Esophagus squamous epithelium (tissue), 5 donors: Measurements from ENCODE around the gene AGAP6. TPM values are rescaled to one million over a fixed set of nuclear protein-coding genes. Genes with fewer than 3 reads are reported as not detected.
"Not testable (repeated sequence)": the region's sequence is repeated elsewhere in the genome, so short reads cannot be mapped to it uniquely, and the experiment has no call there.

Source experiments
- DNase-seq: peaks from one replicate; lab custom pipeline; 2025; lab: John Stamatoyannopoulos, UW
- H3K27ac ChIP-seq, 4 donors: fragments of 200-600 bp; sonication (generic); one replicate each; pipeline ENCODE4 v1.5.1; 2016 to 2019; ENCODE audit warnings: mild to moderate bottlenecking in 1 of 4
- H3K27me3 ChIP-seq, 4 donors: fragments of 200-600 bp; sonication (generic); 1 replicate in 3 of 4; 2 replicates in 1 of 4; pipeline versions ENCODE4 v1.5.1 to v1.6.0; 2017 to 2021; ENCODE audit warnings: antibody characterized with exemption in 1 of 4
- H3K36me3 ChIP-seq, 3 donors: fragments of 200-600 bp; sonication (generic); one replicate each; pipeline ENCODE4 v1.5.1; 2016 to 2019
- H3K4me1 ChIP-seq, 3 donors: fragments of 200-600 bp; sonication (generic); one replicate each; pipeline ENCODE4 v1.5.1; 2017 to 2019
- H3K4me3 ChIP-seq, 4 donors: fragments of 200-600 bp; sonication (generic); 1 replicate in 3 of 4; 2 replicates in 1 of 4; pipeline ENCODE4 v1.5.1; 2016 to 2019; ENCODE audit warnings: mild to moderate bottlenecking in 2 of 4, moderate library complexity in 1 of 4
- H3K9me3 ChIP-seq, 3 donors: fragments of 200-600 bp; sonication (generic); one replicate each; pipeline ENCODE4 v1.5.1; 2016 to 2019
- CTCF ChIP-seq, 6 experiments: fragments of 450-650 bp in 4 of 6; fragments of 200-600 bp in 2 of 6; sonication (generic) in 2 of 6; IDR thresholded peaks; one replicate each; pipeline ENCODE4 v1.5.1; 2016 to 2019; ENCODE audit warnings: antibody characterized with exemption in 6 of 6, mild to moderate bottlenecking in 4 of 6, moderate library complexity in 4 of 6
- POLR2A ChIP-seq, 4 donors: fragments of 450-650 bp; IDR thresholded peaks; one replicate each; pipeline ENCODE4 v1.6.1; 2017; ENCODE audit warnings: antibody characterized with exemption in 4 of 4, mild to moderate bottlenecking in 4 of 4, moderate library complexity in 3 of 4
- WGBS, 2 donors: methylation state at CpG; one replicate each; pipeline ENCODE4 v1.1.5; 2018; 5-methylcytosine and 5-hydroxymethylcytosine counted together
- intact Hi-C: fragments of 100-400 bp; cut with DNase I; formaldehyde crosslinking; loops from one replicate; pipeline ENCODE4 v1.15.0; 2022
- total RNA-seq, 4 donors: library from RNA; depleted of rRNA; stranded (reverse); fragments of >200 nt; gene quantifications; one replicate each; pipeline ENCODE4 v1.1.0, GENCODE V29; 2016
- donor health status: DM: yes; HTN: yes; CAD: no.

Gene AGAP6
- total RNA-seq, 4 donors from 2014 or later: 1.2 to 15.4 (median 7.4) TPM

- Histone ChIP-seq H3K9me3 (no peaks in the 10 kb centered on the region), H3K27ac (no peak overlapping the region), H3K4me3 (no peak overlapping the region), H3K27me3 (peaks cover 0 to 26% (median 0%) of the 10 kb centered on the region in 4 donors), H3K4me1 (peaks cover 0 to 13% (median 0%) of the 10 kb centered on the region in 3 donors), H3K36me3 (no peaks in the 10 kb centered on the region)
- DNase-seq: no peak
- WGBS, 2 donors: no CpG with 5 or more reads among the region's 3 CpGs
- intact Hi-C loops: no loop called here
- no peak for TF ChIP-seq CTCF (IDR thresholded peaks at IDR 0.05)
- no peak for TF ChIP-seq POLR2A (IDR thresholded peaks at IDR 0.05)
Measured at GRCh38 chr10:50021646-50022045, 33.4 kb downstream of the AGAP6 start.

- H3K9me3 ChIP-seq, intact Hi-C loops: not testable (repeated sequence)
- H3K27me3 ChIP-seq: peaks cover 0 to 31% (median 0%) of the 10 kb centered on the region in 4 donors
Measured at GRCh38 chr10:50024716-50025383, 36.6 kb downstream of the AGAP6 start.

GRCh38 chr10:50025627-50026026 lies 37.4 kb downstream of the AGAP6 start:
- H3K4me3 ChIP-seq: no peak overlapping the region
- H3K9me3 ChIP-seq: no peaks in the 10 kb centered on the region
- H3K27ac ChIP-seq: no peak overlapping the region
- peaks cover 0 to 31% (median 0%) of the 10 kb centered on the region in 4 donors for H3K27me3 ChIP-seq
- no peak for TF ChIP-seq CTCF (IDR thresholded peaks at IDR 0.05)
- no peak for TF ChIP-seq POLR2A (IDR thresholded peaks at IDR 0.05)
- no peaks in the 10 kb centered on the region for H3K4me1 ChIP-seq
- intact Hi-C loops: no loop called here
- WGBS, 2 donors: 92 to 94% methylated on average over 3 to 5 of the region's 14 CpGs
- no peaks in the 10 kb centered on the region for H3K36me3 ChIP-seq
- no peak for DNase-seq

More at GRCh38 chr10:50024716-50025383, 36.6 kb downstream of the AGAP6 start:
- not testable (repeated sequence) for H3K4me1 ChIP-seq, H3K27ac ChIP-seq, H3K36me3 ChIP-seq, H3K4me3 ChIP-seq, DNase-seq
- 0% methylated on average over 1 of the region's 37 CpGs for WGBS, 2 donors

DNA sequence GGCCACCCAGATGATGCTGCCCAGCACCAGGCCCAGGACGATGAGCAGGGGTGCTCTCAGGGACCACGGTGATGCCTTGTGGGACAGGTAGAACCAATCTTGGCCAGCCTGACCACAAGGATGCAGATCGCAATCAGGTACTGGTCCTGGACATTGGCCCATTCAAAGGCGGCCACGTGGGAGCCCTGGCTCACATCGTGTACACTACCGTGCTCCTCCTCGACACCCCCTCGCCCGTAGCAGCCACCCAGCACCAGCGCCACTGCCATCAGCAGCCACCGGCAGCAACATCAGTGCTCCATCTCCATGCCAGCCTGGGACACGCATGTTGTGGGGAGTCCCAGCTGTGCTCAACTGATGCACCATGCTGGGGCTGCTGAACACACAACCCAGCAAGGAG lies 39.0 kb downstream of the AGAP6 start:
- H3K9me3 ChIP-seq: no peaks in the 10 kb centered on the region
- intact Hi-C loops: no loop called here
- peaks cover 0 to 31% (median 0%) of the 10 kb centered on the region in 4 donors for H3K27me3 ChIP-seq
- H3K4me1 ChIP-seq: no peaks in the 10 kb centered on the region
- H3K4me3 ChIP-seq: no peak overlapping the region
- DNase-seq: no peak
- 87 to 95% methylated on average over 6 to 12 of the region's 13 CpGs for WGBS, 2 donors
- no peak for TF ChIP-seq POLR2A (IDR thresholded peaks at IDR 0.05)
- no peak for TF ChIP-seq CTCF (IDR thresholded peaks at IDR 0.05)
- H3K27ac ChIP-seq: no peak overlapping the region
- H3K36me3 ChIP-seq: no peaks in the 10 kb centered on the region

GRCh38 chr10:50033481-50033880 lies 45.3 kb downstream of the AGAP6 start:
- intact Hi-C loops: no loop called here
- no peaks in the 10 kb centered on the region for H3K27me3 ChIP-seq
- H3K27ac ChIP-seq: no peak overlapping the region
- no peaks in the 10 kb centered on the region for H3K4me1 ChIP-seq
- H3K9me3 ChIP-seq: no peaks in the 10 kb centered on the region
- TF ChIP-seq CTCF (IDR thresholded peaks at IDR 0.05) (no peak), POLR2A (IDR thresholded peaks at IDR 0.05) (no peak)
- H3K4me3 ChIP-seq: no peak overlapping the region
- DNase-seq: no peak
- H3K36me3 ChIP-seq: no peaks in the 10 kb centered on the region
- 60 to 61% methylated on average over 3 of the region's 3 CpGs for WGBS, 2 donors

DNA sequence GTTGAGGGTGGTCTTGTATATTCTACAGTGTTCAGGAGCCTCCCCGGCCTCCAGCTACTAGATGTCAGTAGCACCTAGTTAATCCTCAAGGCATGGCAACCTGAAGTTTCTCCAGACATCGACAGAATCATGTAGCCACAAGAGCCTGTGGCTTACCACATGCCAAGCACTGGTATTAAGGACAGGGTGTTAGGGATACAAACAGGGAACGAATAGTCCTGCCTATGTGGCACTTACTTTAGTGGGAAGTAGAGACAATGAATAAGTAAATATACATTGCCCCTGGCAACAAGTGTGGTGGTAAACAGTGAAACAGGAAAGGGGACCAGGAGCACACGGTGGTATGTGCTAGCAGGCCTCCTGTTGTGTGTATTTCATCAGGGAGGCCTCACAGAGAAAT lies 47.1 kb downstream of the AGAP6 start:
- H3K4me1 ChIP-seq, H3K27ac ChIP-seq, H3K36me3 ChIP-seq, DNase-seq, H3K27me3 ChIP-seq, H3K4me3 ChIP-seq, intact Hi-C loops, H3K9me3 ChIP-seq: not testable (repeated sequence)
- 13 to 36% methylated on average over 1 to 3 of the region's 4 CpGs for WGBS, 2 donors
